Mucosa of rectum (tissue), 2 donors: ENCODE results near the gene MYCBPAP.

Source experiments
- H3K27ac ChIP-seq, 2 donors: one replicate each; pipeline ENCODE4 v1.7.0; 2013; ENCODE audit warnings: inconsistent platforms in 2 of 2, low read depth in 2 of 2, low read length in 2 of 2
- H3K27me3 ChIP-seq, 2 donors: one replicate each; pipeline ENCODE4 v1.7.0; 2013; ENCODE audit warnings: low read length in 2 of 2; ENCODE audit not compliant: control insufficient read depth in 2 of 2, insufficient read depth in 2 of 2
- H3K36me3 ChIP-seq, 2 donors: one replicate each; pipeline ENCODE4 v1.7.0; 2013; ENCODE audit warnings: low read length in 2 of 2; ENCODE audit not compliant: control insufficient read depth in 2 of 2, insufficient read depth in 2 of 2
- H3K4me1 ChIP-seq, 2 donors: one replicate each; pipeline ENCODE4 v1.7.0; 2013; ENCODE audit warnings: low read length in 2 of 2, mild to moderate bottlenecking in 1 of 2; ENCODE audit not compliant: control insufficient read depth in 2 of 2, insufficient read depth in 2 of 2
- H3K4me3 ChIP-seq, 2 donors: one replicate each; pipeline ENCODE4 v1.7.0; 2013; ENCODE audit warnings: low read length in 2 of 2
- H3K9ac ChIP-seq, 2 donors: one replicate each; pipeline ENCODE4 v1.7.0; 2013; ENCODE audit warnings: low read length in 2 of 2, low read depth in 1 of 2, mild to moderate bottlenecking in 1 of 2
- H3K9me3 ChIP-seq, 2 donors: one replicate each; pipeline ENCODE4 v1.7.0; 2013; ENCODE audit warnings: low read length in 2 of 2; ENCODE audit not compliant: control insufficient read depth in 2 of 2
- donor health status: healthy.
- donor health status: Normal muscosa, but diverticular disease.

Gene MYCBPAP

DNA sequence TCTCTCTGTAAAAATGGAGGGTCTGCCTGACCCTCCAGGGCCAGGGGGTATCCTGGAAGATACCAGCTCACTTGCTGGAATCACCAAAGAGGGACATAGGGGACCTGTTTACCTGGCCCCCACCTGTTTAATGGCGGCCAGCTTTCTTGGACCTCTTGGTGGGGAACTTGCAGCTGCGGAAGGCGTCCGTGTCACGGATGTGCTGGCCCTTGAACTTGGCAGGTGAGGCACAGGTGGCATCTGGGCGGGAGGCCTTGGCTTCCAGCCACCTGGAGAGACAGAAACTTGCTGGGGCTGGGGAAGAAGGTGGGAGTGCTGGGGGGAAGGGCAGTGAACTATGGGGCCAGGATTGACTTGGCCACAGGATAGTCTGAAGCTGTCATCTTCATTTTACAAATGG is 43.1 kb upstream of the MYCBPAP start:
- peaks cover 22 to 38% of the 10 kb centered on the region in 2 donors for H3K4me1 ChIP-seq
- H3K36me3 ChIP-seq: peaks cover 18 to 29% of the 10 kb centered on the region in 2 donors

DNA sequence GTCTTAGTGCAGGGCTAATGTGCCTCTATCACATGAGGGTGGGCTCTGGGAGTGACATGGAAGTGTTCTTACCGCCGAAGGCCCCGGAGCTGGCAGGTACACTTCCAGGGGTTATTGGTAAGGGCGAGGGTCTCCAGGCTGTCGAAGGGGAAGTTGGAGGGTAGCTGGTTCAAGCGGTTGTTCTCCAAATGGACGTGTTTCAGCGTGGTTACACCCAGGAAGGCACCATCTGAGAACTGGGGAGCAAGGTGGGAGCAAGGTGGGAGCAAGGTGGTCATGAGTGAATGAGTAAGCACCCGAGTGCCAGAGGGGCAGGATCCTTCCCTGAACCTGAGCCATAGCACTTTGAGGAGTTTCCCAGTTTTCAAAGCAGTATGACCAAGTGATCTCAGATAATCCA is 42.6 kb upstream of the MYCBPAP start:
- H3K9ac ChIP-seq: no peak overlapping the region
- peaks cover 18 to 24% of the 10 kb centered on the region in 2 donors for H3K36me3 ChIP-seq
- peaks cover 26 to 41% of the 10 kb centered on the region in 2 donors for H3K4me1 ChIP-seq
- no peak overlapping the region for H3K4me3 ChIP-seq
- peak overlapping the region; percentile 94 to 97 for H3K27ac ChIP-seq
- peaks cover 0 to 3% of the 10 kb centered on the region in 2 donors for H3K27me3 ChIP-seq
- H3K9me3 ChIP-seq: no peaks in the 10 kb centered on the region

More for the DNA sequence above, 43.1 kb upstream of the MYCBPAP start:
- Histone ChIP-seq H3K9me3 (no peaks in the 10 kb centered on the region), H3K27me3 (peaks cover 0 to 3% of the 10 kb centered on the region in 2 donors), H3K27ac (no peak overlapping the region), H3K4me3 (no peak overlapping the region), H3K9ac (no peak overlapping the region)

DNA sequence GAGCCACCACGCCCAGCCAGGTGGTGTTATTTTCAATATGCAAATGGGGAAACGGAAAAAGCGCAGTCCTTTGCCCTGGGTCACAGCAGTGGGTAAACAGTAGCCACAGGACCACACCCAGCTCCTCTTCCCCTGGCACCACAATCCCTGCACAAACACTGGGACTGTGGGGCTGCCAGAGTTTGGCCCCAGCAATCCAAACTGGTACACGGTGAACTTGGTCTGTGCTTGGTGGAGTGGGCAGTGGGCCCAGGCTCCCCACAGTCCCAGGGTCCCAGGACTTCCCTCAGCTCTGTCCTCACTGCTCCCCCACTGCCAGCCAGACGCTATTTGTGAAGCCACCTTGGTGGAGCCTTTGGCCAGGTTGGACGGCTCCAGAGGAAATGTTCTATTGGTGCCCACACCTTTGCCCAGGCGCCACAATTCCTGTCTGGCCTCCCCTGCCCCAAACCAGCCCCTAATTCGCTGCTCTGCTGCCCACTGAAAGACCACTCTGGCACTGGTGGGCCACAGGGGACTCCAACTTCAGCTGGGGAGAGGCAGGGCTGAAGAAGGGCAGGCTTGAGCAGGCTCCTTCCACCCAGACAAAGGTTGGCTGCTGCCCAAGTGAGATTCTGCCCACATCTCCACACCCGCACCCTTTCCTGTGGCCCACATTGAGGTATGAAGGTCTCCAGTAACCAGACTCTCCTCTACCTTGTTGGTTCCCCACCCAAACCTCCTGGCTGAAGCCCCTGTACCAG is 41.7 kb upstream of the MYCBPAP start:
- H3K9me3 ChIP-seq: no peaks in the 10 kb centered on the region
- H3K36me3 ChIP-seq: peaks cover 24 to 31% of the 10 kb centered on the region in 2 donors
- H3K27ac ChIP-seq: peak overlapping the region; percentile 94 to 97
- H3K27me3 ChIP-seq: peaks cover 0 to 3% of the 10 kb centered on the region in 2 donors
- H3K4me3 ChIP-seq: peak overlapping the region; percentile 22 to 42
- H3K4me1 ChIP-seq: peaks cover 31 to 48% of the 10 kb centered on the region in 2 donors
- peak overlapping the region; percentile 56 to 58 for H3K9ac ChIP-seq

DNA sequence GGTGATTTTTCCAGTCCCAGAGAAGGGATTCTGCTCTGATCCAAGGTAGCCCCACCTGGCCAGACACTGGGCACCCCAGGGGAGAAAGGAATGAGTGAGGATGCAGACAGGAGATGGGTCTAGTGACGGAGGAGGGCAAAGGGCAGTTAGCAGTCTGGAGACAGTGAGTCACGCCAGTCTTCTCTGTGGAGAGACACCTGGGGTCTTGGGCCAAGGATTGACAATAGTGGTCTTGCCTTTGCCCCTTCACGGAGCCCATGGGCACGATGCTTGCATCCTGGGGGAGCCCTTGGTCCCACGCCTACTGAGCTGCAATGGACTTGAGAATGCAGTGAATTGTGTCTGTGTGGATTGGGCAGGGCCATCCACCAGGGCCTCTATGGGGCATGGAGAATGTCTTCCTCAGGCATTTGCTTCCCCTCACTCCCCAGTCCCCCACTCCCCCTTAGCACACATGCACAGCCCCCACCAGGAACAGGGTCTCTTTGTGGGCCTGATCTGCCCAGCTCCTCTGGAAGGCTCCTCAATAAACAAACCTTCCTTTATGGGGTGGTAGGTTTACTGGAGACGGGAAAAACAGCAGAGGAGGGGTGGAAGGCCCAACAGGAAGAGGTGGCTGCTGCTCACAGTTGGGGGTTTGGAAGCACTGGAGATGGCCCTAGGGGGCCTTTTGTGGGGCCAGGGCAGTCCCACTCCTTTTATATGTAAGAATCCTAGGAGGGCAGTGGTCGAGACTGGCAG is 41.0 kb upstream of the MYCBPAP start:
- Histone ChIP-seq H3K27ac (peak overlapping the region; percentile 94 to 97), H3K9me3 (no peaks in the 10 kb centered on the region), H3K36me3 (peaks cover 25 to 32% of the 10 kb centered on the region in 2 donors), H3K4me1 (peaks cover 31 to 48% of the 10 kb centered on the region in 2 donors), H3K27me3 (peaks cover 0 to 3% of the 10 kb centered on the region in 2 donors), H3K4me3 (peak overlapping the region; percentile 22 to 42), H3K9ac (peak overlapping the region; percentile 56 to 58)

DNA sequence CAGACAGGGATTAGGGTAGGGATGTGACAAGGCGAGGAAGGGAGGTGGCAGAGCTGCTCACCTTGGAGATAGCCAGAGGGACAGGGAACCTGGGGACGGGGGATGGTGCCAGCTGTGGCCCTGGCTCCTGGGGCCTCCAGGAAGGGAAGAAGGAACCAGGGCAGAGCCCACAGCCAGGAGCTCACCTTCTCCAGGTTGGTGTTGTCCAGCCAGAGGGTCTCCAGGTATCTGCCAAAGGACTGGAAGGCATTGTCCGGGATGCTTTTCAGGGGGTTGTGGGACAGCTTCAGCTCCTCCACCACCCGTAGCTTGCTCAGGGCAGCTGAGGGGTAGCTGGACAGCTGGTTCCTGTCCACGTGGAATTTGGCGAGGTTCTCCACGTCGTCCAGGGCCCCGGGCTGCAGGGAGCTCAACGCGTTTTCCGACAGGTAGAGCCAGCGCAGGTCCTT is 40.4 kb upstream of the MYCBPAP start:
- Histone ChIP-seq H3K4me3 (no peak overlapping the region), H3K4me1 (peaks cover 31 to 48% of the 10 kb centered on the region in 2 donors), H3K9me3 (no peaks in the 10 kb centered on the region), H3K27me3 (peaks cover 0 to 3% of the 10 kb centered on the region in 2 donors), H3K36me3 (peaks cover 19 to 28% of the 10 kb centered on the region in 2 donors), H3K27ac (peak overlapping the region; percentile 94 to 97), H3K9ac (no peak overlapping the region)

DNA sequence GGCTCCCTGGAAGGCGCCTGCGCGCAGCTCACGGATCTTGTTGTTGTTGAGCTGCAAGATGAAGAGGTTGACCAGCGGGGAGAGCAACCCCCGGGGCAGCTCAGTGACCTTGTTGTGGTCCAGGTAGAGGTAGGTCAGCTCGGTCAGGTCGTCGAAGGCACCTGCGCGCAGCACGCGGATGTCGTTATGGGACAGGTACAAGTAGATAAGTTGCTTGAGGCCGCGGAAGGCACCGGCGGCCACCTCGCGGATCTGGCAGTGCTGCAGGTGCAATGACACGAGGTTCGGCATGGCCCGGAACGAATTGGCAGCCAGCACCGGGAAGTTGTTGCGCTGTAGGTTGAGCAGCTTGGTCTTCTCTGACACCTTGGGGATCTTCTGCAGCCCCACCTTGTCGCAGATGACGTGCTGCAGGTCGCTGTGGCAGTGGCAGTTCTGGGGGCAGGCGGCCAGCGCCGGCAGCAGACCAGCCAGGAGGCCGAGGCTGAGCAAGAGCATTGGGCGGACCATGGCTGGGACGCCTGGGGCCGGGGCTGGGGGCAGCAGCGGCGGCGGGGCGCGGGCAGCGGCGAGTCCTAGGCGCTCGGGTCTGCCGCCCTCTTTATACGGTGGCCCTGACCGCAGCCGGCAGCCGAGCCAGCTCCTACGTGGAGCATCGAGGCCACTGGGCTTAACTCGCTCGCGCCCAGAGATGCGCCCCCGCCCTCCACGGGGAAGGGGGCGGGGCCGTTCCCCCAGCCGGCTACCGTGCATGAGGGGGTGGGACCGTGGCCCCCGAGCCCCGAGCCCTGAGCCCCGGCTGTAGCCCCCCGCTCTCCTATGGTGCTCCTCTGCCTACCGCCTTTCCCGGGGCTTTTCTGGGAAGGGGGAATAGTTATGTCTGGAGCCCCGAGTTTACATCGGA is 39.7 kb upstream of the MYCBPAP start, which contains the start of gene CHAD:
Gene CHAD, minus strand, starts transcription at position 577 of the 904 bp plus-strand sequence. Its CDS starts 67 bp downstream, at position 510.
- Histone ChIP-seq H3K27ac (peak within 1 kb of the TSS; percentile 94 to 97), H3K9me3 (no peaks in the 10 kb centered on the region), H3K9ac (peak within 1 kb of the TSS in 1 of 2 donors; percentile 13), H3K27me3 (peaks cover 0 to 3% of the 10 kb centered on the region in 2 donors), H3K4me3 (peak within 1 kb of the TSS in 1 of 2 donors; percentile 7), H3K36me3 (peaks cover 14 to 25% of the 10 kb centered on the region in 2 donors), H3K4me1 (peaks cover 31 to 48% of the 10 kb centered on the region in 2 donors)

DNA sequence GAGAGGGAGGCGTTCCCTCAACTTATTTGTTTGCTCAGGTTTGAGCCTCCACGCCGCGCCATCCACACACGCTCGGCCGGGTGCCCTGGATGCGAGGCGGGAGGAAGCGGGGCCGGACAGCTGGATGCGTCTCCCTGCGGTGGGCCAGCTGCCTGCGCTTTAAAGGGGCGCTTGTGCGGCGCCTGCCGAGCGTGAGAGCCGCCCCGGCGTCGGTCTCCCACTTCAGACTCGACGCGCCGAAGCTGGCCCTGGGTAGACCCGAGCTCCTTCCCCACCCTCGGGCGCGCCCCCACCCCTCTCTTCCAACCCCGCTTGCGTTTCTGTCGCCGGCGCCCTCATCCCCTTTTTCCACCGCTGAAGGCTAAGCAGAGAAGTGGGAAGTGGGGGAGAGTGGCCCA is 39.0 kb upstream of the MYCBPAP start:
- H3K4me3 ChIP-seq: peak overlapping the region in 1 of 2 donors; percentile 7
- peaks cover 31 to 48% of the 10 kb centered on the region in 2 donors for H3K4me1 ChIP-seq
- H3K9ac ChIP-seq: peak overlapping the region in 1 of 2 donors; percentile 6
- H3K27ac ChIP-seq: peak overlapping the region in 1 of 2 donors; percentile 71
- H3K27me3 ChIP-seq: peaks cover 0 to 3% of the 10 kb centered on the region in 2 donors
- H3K36me3 ChIP-seq: peaks cover 20 to 29% of the 10 kb centered on the region in 2 donors
- no peaks in the 10 kb centered on the region for H3K9me3 ChIP-seq

DNA sequence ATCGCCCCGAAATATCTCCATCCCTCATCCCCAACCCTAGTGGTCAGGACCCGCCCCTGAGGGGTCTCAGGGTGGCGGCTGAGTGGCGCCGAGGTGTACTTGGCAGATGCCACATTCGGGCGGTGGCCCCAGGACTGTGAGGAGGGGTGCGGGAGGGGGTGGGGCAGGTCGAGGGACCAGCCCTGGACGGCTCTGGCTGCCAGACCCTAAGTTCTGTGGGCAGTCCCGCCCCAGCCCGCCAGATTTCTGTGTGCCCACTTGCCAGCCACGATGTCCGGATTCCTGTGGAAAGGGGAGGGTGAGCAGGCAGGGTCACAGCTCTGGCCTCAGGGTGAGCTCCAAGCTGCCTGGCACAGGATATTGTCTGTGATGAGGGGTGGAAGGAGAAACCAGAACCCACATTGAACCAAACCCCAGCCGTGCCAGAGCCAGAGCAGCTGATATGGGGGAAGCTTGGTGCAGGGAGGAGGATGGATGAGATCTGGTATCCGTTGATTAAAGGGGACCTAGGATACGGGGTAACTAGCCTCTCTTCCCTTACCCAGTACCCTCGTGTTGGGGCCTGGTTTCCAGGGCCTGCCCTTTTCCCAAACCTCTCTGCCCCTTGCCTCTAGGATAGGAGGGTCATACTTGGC is 38.5 kb upstream of the MYCBPAP start:
- Histone ChIP-seq H3K4me3 (peak overlapping the region in 1 of 2 donors; percentile 26), H3K27ac (peak overlapping the region; percentile 69 to 71), H3K27me3 (peaks cover 0 to 3% of the 10 kb centered on the region in 2 donors), H3K9me3 (no peaks in the 10 kb centered on the region), H3K36me3 (peaks cover 19 to 29% of the 10 kb centered on the region in 2 donors), H3K9ac (peak overlapping the region; percentile 9 to 13), H3K4me1 (peaks cover 31 to 50% of the 10 kb centered on the region in 2 donors)

DNA sequence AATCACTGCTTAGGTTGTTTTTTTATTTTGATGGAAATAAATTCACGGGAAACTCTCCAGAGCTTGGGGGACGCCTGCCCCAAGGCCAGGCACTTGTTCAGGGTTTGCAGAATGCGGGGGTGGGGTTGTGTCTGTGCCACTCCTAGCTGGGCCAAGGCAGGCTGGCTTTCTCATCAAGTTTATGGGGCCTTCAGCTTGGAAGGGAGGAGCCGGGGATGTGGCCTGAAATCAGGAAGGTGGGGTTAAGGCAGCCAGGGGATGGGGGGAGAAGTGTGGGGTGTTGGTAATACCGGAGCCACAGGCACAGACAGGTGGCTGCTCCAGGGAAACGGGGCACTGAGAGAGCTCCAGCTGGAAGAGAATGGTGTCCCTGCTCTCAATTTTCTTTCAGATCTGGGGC is 37.8 kb upstream of the MYCBPAP start:
- H3K9ac ChIP-seq: peak overlapping the region; percentile 9 to 36
- H3K4me1 ChIP-seq: peaks cover 31 to 52% of the 10 kb centered on the region in 2 donors
- H3K27me3 ChIP-seq: peaks cover 0 to 3% of the 10 kb centered on the region in 2 donors
- H3K4me3 ChIP-seq: no peak overlapping the region
- no peaks in the 10 kb centered on the region for H3K9me3 ChIP-seq
- H3K36me3 ChIP-seq: peaks cover 18 to 24% of the 10 kb centered on the region in 2 donors
- H3K27ac ChIP-seq: peak overlapping the region; percentile 69 to 71
